Stimulated activated CD4-positive, alpha-beta T cell treated with anti-CD3 and anti-CD28 coated beads, Interleukin-15, amount 100 ng/mL, for 1 hour (primary cell): ENCODE data around the gene KIF1B.

ENCODE experiments used
- DNase-seq, 2 donors: peaks; one replicate each; pipeline ENCODE4 v3.0.0-alpha.2; 2020; ENCODE audit warnings: low read depth in 1 of 2, low spot score in 1 of 2

Gene KIF1B, protein sequence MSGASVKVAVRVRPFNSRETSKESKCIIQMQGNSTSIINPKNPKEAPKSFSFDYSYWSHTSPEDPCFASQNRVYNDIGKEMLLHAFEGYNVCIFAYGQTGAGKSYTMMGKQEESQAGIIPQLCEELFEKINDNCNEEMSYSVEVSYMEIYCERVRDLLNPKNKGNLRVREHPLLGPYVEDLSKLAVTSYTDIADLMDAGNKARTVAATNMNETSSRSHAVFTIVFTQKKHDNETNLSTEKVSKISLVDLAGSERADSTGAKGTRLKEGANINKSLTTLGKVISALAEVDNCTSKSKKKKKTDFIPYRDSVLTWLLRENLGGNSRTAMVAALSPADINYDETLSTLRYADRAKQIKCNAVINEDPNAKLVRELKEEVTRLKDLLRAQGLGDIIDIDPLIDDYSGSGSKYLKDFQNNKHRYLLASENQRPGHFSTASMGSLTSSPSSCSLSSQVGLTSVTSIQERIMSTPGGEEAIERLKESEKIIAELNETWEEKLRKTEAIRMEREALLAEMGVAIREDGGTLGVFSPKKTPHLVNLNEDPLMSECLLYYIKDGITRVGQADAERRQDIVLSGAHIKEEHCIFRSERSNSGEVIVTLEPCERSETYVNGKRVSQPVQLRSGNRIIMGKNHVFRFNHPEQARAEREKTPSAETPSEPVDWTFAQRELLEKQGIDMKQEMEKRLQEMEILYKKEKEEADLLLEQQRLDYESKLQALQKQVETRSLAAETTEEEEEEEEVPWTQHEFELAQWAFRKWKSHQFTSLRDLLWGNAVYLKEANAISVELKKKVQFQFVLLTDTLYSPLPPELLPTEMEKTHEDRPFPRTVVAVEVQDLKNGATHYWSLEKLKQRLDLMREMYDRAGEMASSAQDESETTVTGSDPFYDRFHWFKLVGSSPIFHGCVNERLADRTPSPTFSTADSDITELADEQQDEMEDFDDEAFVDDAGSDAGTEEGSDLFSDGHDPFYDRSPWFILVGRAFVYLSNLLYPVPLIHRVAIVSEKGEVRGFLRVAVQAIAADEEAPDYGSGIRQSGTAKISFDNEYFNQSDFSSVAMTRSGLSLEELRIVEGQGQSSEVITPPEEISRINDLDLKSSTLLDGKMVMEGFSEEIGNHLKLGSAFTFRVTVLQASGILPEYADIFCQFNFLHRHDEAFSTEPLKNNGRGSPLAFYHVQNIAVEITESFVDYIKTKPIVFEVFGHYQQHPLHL (N-terminal part only)

DNA sequence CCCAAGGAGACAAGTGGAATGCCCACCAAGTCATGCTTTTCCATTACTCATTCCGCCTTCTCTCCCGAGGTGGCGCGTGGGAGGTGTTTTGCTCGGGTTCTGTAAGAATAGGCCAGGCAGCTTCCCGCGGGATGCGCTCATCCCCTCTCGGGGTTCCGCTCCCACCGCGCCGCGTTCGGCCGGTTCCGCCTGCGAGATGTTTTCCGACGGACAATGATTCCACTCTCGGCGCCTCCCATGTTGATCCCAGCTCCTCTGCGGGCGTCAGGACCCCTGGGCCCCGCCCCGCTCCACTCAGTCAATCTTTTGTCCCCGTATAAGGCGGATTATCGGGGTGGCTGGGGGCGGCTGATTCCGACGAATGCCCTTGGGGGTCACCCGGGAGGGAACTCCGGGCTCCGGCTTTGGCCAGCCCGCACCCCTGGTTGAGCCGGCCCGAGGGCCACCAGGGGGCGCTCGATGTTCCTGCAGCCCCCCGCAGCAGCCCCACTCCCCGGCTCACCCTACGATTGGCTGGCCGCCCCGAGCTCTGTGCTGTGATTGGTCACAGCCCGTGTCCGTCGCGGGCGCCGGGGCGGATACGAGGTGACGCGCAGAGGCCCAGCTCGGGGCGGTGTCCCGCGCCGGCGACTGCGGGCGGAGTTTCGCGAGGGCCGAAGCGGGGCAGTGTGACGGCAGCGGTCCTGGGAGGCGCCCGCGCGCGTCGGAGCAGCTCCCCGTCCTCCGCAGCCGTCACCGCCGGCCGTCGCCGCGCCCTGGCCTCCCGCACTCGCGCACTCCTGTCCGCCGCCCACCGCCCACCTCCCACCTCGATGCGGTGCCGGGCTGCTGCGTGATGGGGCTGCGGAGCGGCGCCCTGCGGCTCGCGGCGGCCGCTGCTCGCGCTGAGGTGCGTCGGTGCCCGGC, at the start of gene KIF1B:
TSS of gene KIF1B (plus strand) at position 666 of the 906 bp plus-strand sequence. CDS start 21,759 bp downstream, outside the sequence.
- DNase-seq, result peak; percentile 94

DNA sequence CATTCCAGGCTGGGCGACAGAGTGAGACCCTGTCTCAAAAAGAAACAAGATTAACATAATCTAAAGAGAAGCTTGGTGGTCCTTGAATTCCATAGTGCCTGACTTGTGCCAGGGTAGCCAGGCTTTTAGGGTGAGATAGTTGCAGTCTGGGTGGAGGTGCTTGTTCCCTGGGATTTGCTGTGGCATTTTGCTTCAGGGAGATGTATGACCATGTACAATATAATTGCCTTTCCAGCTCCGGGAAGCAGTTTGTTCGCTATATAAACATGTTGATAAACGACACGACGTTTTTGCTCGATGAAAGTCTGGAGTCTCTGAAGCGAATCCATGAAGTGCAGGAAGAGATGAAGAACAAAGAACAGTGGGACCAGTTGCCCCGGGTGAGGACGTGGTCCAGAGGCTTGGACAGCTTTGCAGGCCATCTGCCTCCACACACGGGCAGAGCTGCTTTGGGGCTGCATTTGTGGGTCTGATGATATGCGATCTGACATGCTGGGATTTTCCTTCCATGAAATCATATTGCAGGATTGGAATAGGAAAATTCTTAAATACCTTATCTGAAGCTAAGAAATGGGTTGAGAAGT, 49.4 kb upstream of the KIF1B start:
- DNase-seq, result no peak

DNA sequence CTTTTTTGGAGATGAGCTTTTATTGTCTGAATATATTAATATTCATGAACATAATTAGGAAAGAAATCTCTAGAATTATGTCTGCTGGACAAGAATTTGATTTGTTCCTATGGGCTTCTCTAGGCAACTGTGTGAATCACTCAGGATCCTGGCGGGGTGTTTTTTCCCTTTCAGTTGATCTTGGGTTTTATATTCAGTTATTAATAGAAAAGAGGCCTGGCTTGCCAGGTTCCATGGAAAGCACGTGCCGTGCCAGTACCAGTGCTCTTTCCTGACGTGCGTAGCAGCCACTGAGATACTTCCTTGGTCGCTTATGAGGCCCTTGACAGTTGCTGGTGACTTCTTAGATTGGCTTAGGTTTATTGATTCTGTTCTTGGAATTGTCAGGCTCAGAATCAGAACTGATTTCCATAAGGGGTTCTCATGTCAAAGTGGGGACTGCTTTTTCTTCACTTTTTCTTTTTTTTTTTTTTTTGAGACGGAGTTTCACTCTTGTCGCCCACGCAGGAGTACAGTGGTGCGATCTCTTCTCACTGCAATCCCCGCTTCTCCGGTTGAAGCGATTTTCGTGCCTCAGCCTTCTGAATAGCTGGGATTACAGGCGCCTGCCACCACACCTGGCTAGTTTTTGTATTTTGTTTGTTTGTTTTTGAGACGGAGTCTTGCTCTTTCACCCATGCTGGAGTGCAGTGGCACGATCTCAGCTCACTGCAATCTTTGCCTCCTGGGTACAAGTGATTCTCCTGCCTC, 48.7 kb upstream of the KIF1B start:
- DNase-seq, result no peak

DNA sequence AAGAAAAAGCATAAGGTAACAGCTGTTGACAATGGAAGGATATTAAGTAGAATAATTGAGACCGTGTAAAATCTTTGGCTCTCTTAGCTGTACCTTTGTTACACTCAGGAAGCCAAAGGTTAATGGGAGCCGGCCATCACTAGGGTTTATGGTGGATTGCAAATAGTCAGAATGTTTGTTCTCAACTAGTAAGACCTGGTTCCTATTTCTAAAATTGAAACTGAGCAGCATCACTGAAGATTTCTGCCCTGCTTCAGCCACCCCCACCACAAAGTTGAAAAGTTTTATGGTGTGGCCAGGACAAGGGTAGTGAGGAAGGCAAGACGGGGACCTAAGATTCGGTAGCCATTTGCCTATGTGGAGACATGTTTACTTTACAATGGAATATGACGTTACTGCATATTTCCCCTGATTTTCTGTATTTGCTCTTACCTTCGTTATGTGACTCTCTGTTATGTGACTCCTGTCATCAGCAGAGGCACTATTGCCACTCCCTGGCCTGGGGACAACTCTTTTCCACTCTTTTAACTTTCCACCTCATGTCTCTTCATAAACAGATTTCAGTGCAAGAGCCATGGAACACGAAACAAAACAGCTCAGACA, 41.4 kb upstream of the KIF1B start:
- no peak for DNase-seq

DNA sequence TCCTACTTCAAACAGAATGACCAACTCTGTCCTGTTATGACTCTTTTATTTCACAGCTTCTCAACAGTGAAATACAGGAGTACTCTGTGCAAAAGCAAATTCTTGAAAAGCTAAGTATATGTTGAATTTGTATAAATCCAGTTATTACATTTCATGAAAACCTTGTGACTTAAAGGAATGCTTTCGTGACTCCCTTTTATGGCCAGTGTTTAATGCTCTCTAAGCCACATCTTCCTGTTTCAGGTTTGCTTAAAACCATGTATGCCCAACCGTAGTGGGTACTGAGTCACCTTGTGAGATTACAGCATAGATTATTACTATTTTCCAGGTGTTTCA, 40.2 kb upstream of the KIF1B start:
- no peak for DNase-seq

DNA sequence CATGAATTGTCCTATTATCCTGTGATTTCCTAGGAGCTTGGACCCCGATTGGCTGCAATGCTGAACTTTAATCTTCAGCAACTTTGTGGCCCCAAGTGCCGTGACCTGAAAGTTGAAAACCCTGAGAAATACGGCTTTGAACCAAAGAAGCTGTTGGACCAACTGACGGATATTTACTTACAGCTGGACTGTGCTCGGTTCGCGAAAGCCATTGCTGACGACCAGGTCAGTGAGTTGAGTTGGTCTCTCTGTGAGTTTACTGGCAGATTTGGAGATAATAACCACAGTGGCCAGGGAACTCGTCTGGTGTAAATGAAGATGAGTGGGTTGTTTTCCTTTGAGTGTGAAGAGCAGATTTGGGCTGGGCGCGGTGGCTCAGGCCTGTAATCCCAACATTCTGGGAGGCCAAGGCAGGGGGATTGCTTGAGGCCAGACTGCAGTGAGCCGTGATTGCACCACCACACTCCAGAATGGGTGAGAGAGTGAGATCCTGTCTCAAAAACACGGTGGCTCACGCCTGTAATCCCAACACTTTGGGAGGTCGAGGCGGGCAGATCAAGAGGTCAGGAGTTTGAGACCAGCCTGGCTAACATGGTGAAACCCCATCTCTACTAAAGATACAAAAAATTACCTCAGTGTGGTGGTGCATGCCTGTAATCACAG, 39.1 kb upstream of the KIF1B start:
- DNase-seq, result no peak

DNA sequence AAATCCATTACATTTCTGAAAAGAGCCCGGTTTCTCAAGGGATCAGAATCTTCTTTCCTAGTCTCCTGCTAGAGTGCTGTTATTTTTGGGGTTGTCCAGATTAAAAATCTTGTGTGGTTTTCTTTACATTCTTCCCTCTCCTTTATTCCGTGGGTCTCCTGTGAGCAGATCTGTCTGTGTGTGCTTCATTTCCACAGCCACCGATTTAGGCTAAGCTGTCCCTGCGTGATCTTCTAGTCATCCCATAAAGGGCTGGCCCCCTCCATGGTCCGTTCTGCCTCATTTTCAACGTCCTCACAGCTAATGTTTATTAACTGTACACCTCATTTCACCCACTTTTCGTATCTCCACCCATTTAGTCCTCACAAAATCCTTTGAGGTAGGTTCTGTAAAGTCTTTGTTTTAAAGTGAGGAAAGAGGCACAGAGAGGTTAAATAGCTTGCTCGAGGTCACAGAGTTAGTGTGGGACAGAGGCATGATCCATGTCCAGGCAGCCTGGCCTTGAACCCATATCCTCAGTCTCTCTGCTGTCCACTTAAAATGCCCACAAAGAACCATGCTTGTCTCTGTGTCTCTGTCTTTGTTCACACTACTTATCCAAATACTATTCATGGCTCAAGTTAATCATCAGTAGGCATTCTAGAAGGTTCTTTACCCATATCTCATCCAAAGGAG, 38.2 kb upstream of the KIF1B start:
- no peak for DNase-seq

DNA sequence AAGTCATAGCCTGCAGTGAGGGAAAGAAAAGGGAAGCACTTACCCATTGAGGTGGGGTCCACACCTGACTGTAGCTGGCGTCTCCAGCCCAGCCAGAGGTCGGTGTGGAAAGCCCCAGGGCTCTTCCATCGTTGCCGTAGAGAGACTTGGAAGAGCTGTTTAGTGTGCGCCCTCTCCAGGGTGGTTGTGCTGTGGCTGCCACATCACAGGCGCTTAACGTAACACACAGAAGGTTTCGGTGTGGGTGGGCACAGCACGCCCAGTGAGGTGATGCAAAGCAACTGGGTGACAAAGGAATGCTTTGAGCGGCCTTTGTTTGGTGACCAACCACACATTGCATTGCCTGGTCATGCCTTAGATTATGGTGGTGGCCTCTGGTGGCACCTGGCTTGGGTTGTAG, 36.8 kb upstream of the KIF1B start:
- DNase-seq, result no peak

DNA sequence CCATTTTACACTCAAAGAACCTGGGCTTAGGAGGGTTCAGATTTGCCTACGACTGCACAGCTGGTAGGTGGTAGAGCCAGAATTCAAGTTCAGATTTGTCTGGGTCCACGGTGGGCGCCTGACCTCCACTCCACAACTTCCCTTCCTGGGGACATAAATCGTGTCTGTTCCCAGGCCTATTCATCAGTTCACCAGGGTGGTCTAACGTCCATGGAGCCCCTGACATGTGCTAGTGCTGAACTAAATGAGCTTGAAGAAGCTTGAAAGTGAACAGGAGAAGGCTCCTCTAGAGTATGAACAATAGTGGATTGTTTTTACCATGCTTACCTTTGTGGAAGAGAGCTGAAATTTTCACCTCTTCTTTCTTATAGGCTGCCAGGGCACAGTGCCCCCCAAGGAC, 32.5 kb upstream of the KIF1B start:
- no peak for DNase-seq

DNA sequence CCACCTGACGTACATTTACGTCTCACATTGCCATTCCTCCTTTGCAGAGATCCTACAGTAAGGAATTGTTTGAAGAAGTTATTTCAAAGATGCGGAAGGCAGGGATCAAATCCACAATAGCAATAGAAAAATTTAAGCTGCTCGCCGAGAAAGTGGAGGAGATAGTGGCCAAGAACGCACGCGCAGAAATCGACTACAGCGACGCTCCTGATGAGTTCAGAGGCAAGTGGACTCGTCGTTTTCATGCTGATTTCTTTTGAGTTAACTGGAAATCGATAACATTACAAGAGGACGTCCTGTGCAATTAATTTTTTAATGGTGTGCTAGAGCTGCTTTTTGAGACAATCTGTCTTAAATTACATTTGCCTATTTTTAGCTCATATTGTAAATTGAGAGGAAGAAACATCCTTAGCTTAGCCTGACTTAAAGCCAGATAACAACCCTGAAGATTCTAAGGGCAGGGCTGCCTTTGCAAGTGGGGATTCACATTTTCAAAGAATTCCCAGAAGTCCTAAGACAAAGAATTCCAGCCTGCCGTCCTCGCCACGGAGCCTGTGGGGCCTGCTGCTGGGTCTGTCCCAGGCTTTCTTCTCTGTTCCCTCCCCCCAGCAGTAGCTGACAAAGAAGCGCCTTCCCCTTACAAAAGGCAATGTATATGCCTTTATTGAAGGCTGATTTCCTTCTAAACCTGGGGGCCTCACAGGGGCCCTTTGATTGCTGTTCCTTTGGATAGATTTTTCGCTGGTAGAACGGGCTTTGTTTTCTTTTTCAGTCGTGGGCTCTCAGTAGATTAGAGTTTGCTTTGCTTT, 31.6 kb upstream of the KIF1B start:
- DNase-seq, result no peak

DNA sequence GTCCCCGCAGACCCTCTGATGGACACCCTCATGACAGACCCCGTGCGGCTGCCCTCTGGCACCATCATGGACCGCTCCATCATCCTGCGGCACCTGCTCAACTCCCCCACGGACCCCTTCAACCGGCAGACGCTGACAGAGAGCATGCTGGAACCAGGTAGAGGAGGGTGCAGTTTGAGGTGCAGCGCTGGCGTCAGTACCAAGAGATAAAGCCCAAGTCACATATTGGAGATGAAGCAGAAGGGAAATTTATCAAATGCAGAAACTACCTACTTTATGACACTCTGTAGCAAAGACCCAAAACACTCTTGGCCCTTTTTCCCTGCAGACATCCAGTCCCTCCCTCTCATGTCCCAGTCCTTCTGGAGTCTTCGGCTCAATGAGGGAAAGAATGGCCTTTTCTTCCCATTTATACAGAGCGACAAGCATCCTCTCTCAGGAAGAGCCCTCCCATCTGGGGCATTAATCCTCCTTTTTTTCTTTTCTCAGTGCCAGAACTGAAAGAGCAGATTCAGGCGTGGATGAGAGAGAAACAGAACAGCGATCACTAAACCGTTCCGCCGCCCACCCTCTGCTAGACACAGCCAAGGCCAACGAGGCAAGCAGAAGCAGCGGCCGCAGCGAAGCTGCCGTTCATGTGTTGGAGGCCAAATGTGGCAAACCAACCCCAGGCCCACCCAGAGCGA, 30.8 kb upstream of the KIF1B start:
- no peak for DNase-seq

DNA sequence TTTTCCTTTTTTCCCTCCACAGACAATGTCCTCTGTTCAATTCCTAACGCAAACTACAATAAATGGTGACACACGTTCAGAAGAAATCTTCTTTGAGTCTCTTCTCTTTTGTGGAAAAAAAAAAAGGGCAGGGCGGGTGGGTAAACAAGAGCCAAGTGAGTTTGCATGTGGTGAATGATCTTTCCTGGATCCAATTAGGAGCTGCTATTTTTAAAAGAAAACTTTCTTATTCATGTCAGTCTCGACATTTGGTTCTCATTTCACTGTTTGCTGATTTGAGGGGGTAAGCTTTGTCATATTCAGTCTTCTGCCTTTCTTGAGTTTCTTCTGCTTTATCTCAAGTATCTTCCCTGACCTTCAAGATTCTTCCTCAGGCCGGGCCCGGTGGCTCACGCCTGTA, 29.2 kb upstream of the KIF1B start:
- DNase-seq, result no peak

DNA sequence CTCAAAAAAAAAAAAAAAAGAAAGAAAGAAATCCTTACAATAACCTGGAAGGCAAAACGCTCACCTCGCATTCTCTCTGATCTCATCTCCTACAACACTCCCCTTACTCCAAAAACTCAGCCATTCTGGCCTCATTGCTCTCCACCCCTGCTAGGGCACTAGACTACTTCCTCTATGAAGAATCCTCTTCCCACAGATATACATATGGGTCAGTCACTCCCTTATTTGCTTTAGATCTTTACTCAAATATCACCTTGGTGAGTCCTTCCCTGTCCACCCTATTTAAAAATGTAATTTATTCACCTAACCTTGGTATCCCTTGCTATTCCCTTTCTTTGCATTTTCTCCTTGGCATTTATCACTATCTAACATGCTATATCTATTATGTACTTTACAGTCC, 24.6 kb upstream of the KIF1B start:
- no peak for DNase-seq

DNA sequence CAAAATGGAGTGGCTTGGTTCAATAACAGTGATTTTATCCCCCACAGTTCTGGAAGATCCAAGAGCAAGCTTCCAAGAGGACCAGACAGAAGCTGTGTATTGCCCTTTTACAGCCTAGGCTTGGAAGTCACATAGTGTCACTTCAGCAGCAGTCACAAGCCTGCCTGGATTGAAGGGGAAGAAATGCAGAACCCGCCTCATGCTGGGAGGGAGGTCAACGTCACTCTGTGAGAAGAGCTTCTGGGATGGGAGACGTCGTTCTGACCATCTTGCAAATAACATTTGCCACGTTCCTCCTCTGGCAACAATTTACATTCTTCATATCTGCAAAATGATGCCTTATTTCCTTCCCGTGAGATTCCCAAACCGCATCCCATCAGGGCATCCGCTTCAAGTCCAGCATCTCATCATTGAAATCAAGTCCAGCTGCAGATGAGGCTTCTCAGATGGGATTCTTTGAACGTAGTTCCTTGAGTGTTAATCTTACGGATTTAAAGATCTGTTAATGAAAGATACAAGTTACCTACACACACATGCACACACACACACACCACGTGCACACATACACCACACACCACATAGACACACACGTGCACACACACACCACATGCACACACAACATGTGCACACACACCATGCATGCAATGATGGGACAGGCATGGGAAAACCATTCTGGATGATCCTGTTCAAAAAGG, 23.9 kb upstream of the KIF1B start:
- no peak for DNase-seq

DNA sequence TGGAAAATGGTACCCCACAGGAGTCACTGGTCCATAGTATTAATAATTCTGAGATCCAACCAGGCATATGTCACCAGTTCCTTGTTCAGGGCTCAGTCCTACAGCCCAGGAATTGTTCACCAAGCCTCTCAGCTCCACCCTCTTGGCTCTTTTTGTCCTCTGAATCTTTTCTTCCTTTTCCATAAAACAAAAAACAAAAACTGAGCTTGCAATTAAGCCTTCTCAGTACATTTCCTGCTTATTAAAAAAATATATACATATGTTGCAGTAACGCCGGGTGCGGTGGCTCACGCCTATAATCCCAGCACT, 23.4 kb upstream of the KIF1B start:
- no peak for DNase-seq

DNA sequence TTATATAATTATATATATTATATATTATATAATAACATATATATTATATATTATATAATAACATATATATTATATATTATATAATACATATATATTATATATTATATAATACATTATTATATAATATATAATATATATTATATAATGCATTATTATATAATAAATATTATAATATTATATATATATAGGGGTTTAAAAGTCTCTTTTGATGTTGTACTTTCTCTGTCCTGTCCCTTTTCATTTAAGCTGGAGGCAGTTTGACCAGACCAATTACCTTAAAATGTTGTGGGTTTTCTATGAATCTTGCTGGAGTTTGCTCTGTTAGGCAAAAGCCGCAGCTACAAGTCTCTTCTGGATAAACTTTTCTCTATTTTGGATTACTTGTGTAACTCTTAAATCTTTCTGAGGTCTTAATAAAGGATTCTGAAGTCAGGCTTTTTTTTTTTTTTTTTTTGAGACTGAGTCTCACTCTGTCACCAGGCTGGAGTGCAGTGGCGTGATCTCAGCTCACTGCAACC, 22.2 kb upstream of the KIF1B start:
- no peak for DNase-seq
